H1 (cell line): ENCODE data around the gene ADGRL3. TPM values are rescaled to one million over a fixed set of nuclear protein-coding genes. Genes with fewer than 3 reads are reported as not detected.

Source experiments
- CTCF ChIA-PET: fragments of 300-600 bp; sonication (Branson Sonifier 250); formaldehyde crosslinking; loops from one replicate; lab custom pipeline; 2021; ENCODE audit not compliant: partially characterized antibody; lab: Charles Lee
- POLR2A ChIA-PET: fragments of 300-600 bp; sonication (Branson Sonifier 250); formaldehyde crosslinking; loops from one replicate; lab custom pipeline; 2021; ENCODE audit warnings: inconsistent platforms; ENCODE audit not compliant: partially characterized antibody; lab: Charles Lee
- DNase-seq, 2 experiments: peaks; one replicate each; pipeline versions ENCODE4 v3.0.0 to v3.0.0-alpha.2; 2010 to 2022; ENCODE audit warnings: low spot score in 2 of 2, low read depth in 1 of 2, mixed read lengths in 1 of 2
- FAIRE-seq: peaks from 2 replicates; lab custom pipeline; 2011; peaks lifted over from hg19 to GRCh38; lab: Jason Lieb, UNC
- H2AFZ ChIP-seq: 2 replicates; pipeline ENCODE4 v1.8.1; 2012; ENCODE audit warnings: low read length, inconsistent platforms
- H2AK5ac ChIP-seq: 2 replicates; pipeline ENCODE4 v1.6.1; 2013; ENCODE audit warnings: low read depth, low read length
- H2BK120ac ChIP-seq: replicated peaks from 2 replicates; pipeline ENCODE3; 2013; ENCODE audit warnings: low read depth, low read length, inconsistent platforms
- H2BK12ac ChIP-seq: 2 replicates; pipeline ENCODE4 v1.6.1; 2013; ENCODE audit warnings: low read depth, low read length
- H2BK15ac ChIP-seq: 2 replicates; pipeline ENCODE4 v1.6.1; 2013; ENCODE audit warnings: low read length
- H2BK20ac ChIP-seq: 2 replicates; pipeline ENCODE4 v1.6.1; 2013; ENCODE audit warnings: low read length
- H2BK5ac ChIP-seq: 2 replicates; pipeline ENCODE4 v1.6.1; 2013; ENCODE audit warnings: low read depth, low read length
- H3K14ac ChIP-seq: 2 replicates; pipeline ENCODE4 v1.6.1; 2013; ENCODE audit warnings: inconsistent platforms; ENCODE audit not compliant: insufficient read length
- H3K18ac ChIP-seq: 2 replicates; pipeline ENCODE4 v1.6.1; 2013; ENCODE audit warnings: low read length; ENCODE audit errors: extremely low read depth
- H3K23ac ChIP-seq: 2 replicates; pipeline ENCODE4 v1.6.1; 2013; ENCODE audit warnings: inconsistent platforms; ENCODE audit not compliant: insufficient read length
- H3K23me2 ChIP-seq: 2 replicates; pipeline ENCODE4 v1.6.1; 2013; ENCODE audit warnings: low read depth, low read length
- H3K27ac ChIP-seq: 2 replicates; pipeline ENCODE4 v1.6.1; 2011; ENCODE audit warnings: low read depth, low read length, inconsistent platforms
- H3K27me3 ChIP-seq, 4 experiments: replicated peaks in 1 of 4; 1 replicate in 1 of 4; 2 replicates in 3 of 4; pipeline versions ENCODE4 v1.6.1 to v1.8.1; 2011 to 2013; ENCODE audit warnings: low read length in 3 of 4, mild to moderate bottlenecking in 3 of 4, inconsistent platforms in 2 of 4, mixed read lengths in 2 of 4, moderate library complexity in 1 of 4; ENCODE audit not compliant: control insufficient read depth in 3 of 4, insufficient read depth in 3 of 4; ENCODE audit errors: extremely low read depth in 1 of 4
- H3K36me3 ChIP-seq, 4 experiments: 2 replicates each; pipeline versions ENCODE4 v1.6.1 to v1.8.1; 2011 to 2013; ENCODE audit warnings: mild to moderate bottlenecking in 4 of 4, low read length in 3 of 4, moderate library complexity in 2 of 4, control low read depth in 1 of 4, inconsistent platforms in 1 of 4; ENCODE audit not compliant: insufficient read depth in 4 of 4, control insufficient read depth in 2 of 4
- H3K4ac ChIP-seq: replicated peaks from 2 replicates; pipeline ENCODE3; 2013; ENCODE audit warnings: low read length, low read depth, mixed read lengths, inconsistent platforms; ENCODE audit not compliant: insufficient read length
- H3K4me1 ChIP-seq, 4 experiments: replicated peaks in 1 of 4; 1 replicate in 1 of 4; 2 replicates in 3 of 4; pipeline versions ENCODE4 v1.6.1 to v1.8.1; 2011 to 2013; ENCODE audit warnings: low read length in 3 of 4, inconsistent platforms in 2 of 4, mixed read lengths in 1 of 4; ENCODE audit not compliant: insufficient read depth in 4 of 4, control insufficient read depth in 3 of 4
- H3K4me2 ChIP-seq, 2 experiments: 2 replicates each; pipeline versions ENCODE4 v1.6.1 to v1.8.1; 2011 to 2013; ENCODE audit warnings: low read depth in 2 of 2, low read length in 2 of 2, control low read depth in 1 of 2, inconsistent platforms in 1 of 2, mild to moderate bottlenecking in 1 of 2; ENCODE audit not compliant: insufficient read depth in 1 of 2
- H3K4me3 ChIP-seq, 4 experiments: fragments of 200-600, 300-600 bp in 1 of 4; sonication (generic), shearing (Covaris generic), sonication (Bioruptor Twin) in 1 of 4; 2 replicates each; pipeline versions ENCODE4 v1.5.1 to v1.8.1; 2011 to 2016; ENCODE audit warnings: low read length in 4 of 4, low read depth in 3 of 4, control low read depth in 2 of 4, inconsistent platforms in 2 of 4, mild to moderate bottlenecking in 2 of 4, mixed read lengths in 1 of 4, moderate library complexity in 1 of 4; ENCODE audit not compliant: insufficient read depth in 2 of 4; ENCODE audit errors: extremely low read depth in 1 of 4
- H3K56ac ChIP-seq: replicated peaks from 2 replicates; pipeline ENCODE3; 2013; ENCODE audit warnings: low read depth, mild to moderate bottlenecking, mixed read lengths, low read length, inconsistent platforms; ENCODE audit not compliant: insufficient read length
- H3K79me1 ChIP-seq: 2 replicates; pipeline ENCODE4 v1.6.1; 2013; ENCODE audit warnings: low read depth, low read length, control low read depth
- H3K79me2 ChIP-seq, 2 experiments: 2 replicates each; pipeline versions ENCODE4 v1.6.1 to v1.8.1; 2012 to 2013; ENCODE audit warnings: low read length in 2 of 2, mild to moderate bottlenecking in 2 of 2, inconsistent platforms in 1 of 2; ENCODE audit not compliant: insufficient read depth in 2 of 2, control insufficient read depth in 1 of 2
- H3K9ac ChIP-seq, 4 experiments: replicated peaks in 1 of 4; 1 replicate in 1 of 4; 2 replicates in 3 of 4; pipeline versions ENCODE4 v1.6.1 to v1.8.1; 2011 to 2013; ENCODE audit warnings: low read depth in 3 of 4, low read length in 3 of 4, control low read depth in 2 of 4, mild to moderate bottlenecking in 2 of 4, moderate library complexity in 2 of 4, inconsistent platforms in 1 of 4; ENCODE audit errors: extremely low read depth in 1 of 4
- H3K9me3 ChIP-seq, 2 experiments: 2 replicates each; pipeline versions ENCODE4 v1.6.1 to v1.8.1; 2012 to 2013; ENCODE audit warnings: mild to moderate bottlenecking in 2 of 2, moderate library complexity in 2 of 2, control low read depth in 1 of 2, inconsistent platforms in 1 of 2, low read depth in 1 of 2, low read length in 1 of 2, mixed read lengths in 1 of 2; ENCODE audit not compliant: insufficient read depth in 2 of 2
- H4K20me1 ChIP-seq, 2 experiments: replicated peaks in 1 of 2; 2 replicates each; pipeline versions ENCODE3 to v1.8.1; 2011 to 2013; ENCODE audit warnings: inconsistent platforms in 2 of 2, low read length in 2 of 2, mild to moderate bottlenecking in 1 of 2; ENCODE audit not compliant: insufficient read depth in 2 of 2, control insufficient read depth in 1 of 2
- H4K5ac ChIP-seq: 2 replicates; pipeline ENCODE4 v1.6.1; 2013; ENCODE audit warnings: low read length, low read depth, mixed read lengths, inconsistent platforms; ENCODE audit not compliant: insufficient read length
- H4K8ac ChIP-seq: 2 replicates; pipeline ENCODE4 v1.8.0; 2013; ENCODE audit warnings: mild to moderate bottlenecking, moderate library complexity, low read length, inconsistent platforms; ENCODE audit not compliant: insufficient read depth; ENCODE audit errors: extremely low read depth
- H4K91ac ChIP-seq: replicated peaks from 2 replicates; pipeline ENCODE3; 2013; ENCODE audit warnings: low read length, mixed read lengths, inconsistent platforms; ENCODE audit not compliant: insufficient read length
- FOSL1 ChIP-seq: IDR thresholded peaks from 2 replicates; pipeline ENCODE4 v1.6.1; 2011; ENCODE audit warnings: mild to moderate bottlenecking, low read depth, low read length, moderate library complexity; ENCODE audit not compliant: insufficient read depth
- POLR2A ChIP-seq, 2 experiments: IDR thresholded peaks; 1 replicate in 1 of 2; 2 replicates in 1 of 2; pipeline ENCODE4 v1.6.1; 2011; ENCODE audit warnings: low read depth in 2 of 2, low read length in 2 of 2, mild to moderate bottlenecking in 2 of 2; ENCODE audit errors: control extremely low read depth in 1 of 2
- SP2 ChIP-seq: IDR thresholded peaks from 2 replicates; pipeline ENCODE4 v1.6.1; 2012; ENCODE audit warnings: mild to moderate bottlenecking, low read length, inconsistent platforms
- WGBS, 2 experiments: shearing (Covaris generic) in 1 of 2; methylation state at CpG; one replicate each; pipeline versions ENCODE4 v1.1.6 to v1.1.7; 2013 to 2015; ENCODE audit warnings: low lambda C conversion rate in 2 of 2, mixed read lengths in 2 of 2, inconsistent platforms in 1 of 2, low coverage in 1 of 2, missing lambda C conversion rate in 1 of 2; ENCODE audit not compliant: insufficient replicate concordance in 2 of 2, insufficient coverage in 1 of 2, insufficient read length in 1 of 2; ENCODE audit errors: extremely low coverage in 1 of 2, missing lambda C conversion rate in 1 of 2; 5-methylcytosine and 5-hydroxymethylcytosine counted together
- polyA plus RNA-seq, 7 experiments: library from polyadenylated mRNA; depleted of rRNA in 3 of 7; stranded (reverse) in 5 of 7; unstranded in 2 of 7; fragments of >200 nt in 5 of 7; fragments of 200-250 nt in 2 of 7; gene quantifications; 1 replicate in 5 of 7; 2 replicates in 1 of 7; 4 replicates in 1 of 7; pipeline versions ENCODE4 v1.2.1 to v1.2.3, GENCODE V29; 2011 to 2013; ENCODE audit warnings: missing spikeins in 2 of 7, mixed read lengths in 2 of 7
- total RNA-seq: library from RNA; stranded (reverse); fragmentation: NEBNext Ultra II Directional; extraction: Animal tissue kit (Norgen Biotek cat#: 25700); gene quantifications from 2 replicates; pipeline ENCODE4 v1.2.1, GENCODE V29; 2021
- TF ChIP-seq, protein P1 (sequence below): IDR thresholded peaks from 2 replicates; pipeline ENCODE4 v1.6.1; 2011; ENCODE audit warnings: low read depth, mild to moderate bottlenecking, low read length; ENCODE audit not compliant: insufficient read depth
- TF ChIP-seq, protein P2 (sequence below): IDR thresholded peaks from 2 replicates; pipeline ENCODE4 v1.6.1; 2011; ENCODE audit warnings: low read length, improper control_type of control experiment

Gene ADGRL3
- total and polyA plus RNA-seq, 2 of the 8 experiments (the other 6 are each of a cell fraction or from before 2014, with no cell fraction given) = 6.6 to 13.0 TPM

DNA sequence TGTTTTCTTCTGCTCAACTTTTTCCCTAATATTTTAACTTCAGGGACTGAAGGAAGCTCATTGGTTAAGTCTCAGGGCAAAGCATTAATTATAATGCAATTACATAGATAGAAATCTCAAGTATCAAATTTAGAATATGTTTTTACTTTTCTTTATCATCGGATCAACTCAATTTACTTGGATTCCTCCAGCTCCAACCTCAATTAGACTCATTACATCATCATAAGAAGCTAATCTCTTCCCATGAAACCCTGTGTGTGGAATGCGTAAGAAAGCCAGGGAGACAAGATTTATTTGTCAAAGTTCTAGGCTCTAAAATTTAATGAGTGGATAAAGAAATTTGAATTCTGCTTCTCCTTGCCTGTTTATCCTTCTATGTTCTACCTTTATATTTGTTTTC is 918.4 kb downstream of the ADGRL3 start:
- ChIA-PET CTCF (no interaction called here), POLR2A (no interaction called here)
- H2BK20ac ChIP-seq = no peak overlapping the region
- H2BK5ac ChIP-seq = no peak overlapping the region
- no peak overlapping the region for H2AFZ ChIP-seq
- no peak overlapping the region for H3K18ac ChIP-seq
- no peak overlapping the region for H3K23ac ChIP-seq
- DNase-seq (no peak), FAIRE-seq (no peak)
- H3K4me3 ChIP-seq = no peak overlapping the region
- no peak overlapping the region for H4K8ac ChIP-seq
- no peak overlapping the region for H4K5ac ChIP-seq
- H3K4me2 ChIP-seq = no peak overlapping the region
- no peak overlapping the region for H2BK15ac ChIP-seq
- no peak overlapping the region for H4K91ac ChIP-seq
- H3K56ac ChIP-seq = no peak overlapping the region
- H3K27ac ChIP-seq = no peak overlapping the region
- H3K36me3 ChIP-seq = no peaks in the 10 kb centered on the region
- no peaks in the 10 kb centered on the region for H3K4me1 ChIP-seq
- H3K4ac ChIP-seq = no peak overlapping the region
- H3K23me2 ChIP-seq = no peaks in the 10 kb centered on the region
- H2AK5ac ChIP-seq = no peak overlapping the region
- no peaks in the 10 kb centered on the region for H3K27me3 ChIP-seq
- no peaks in the 10 kb centered on the region for H3K79me2 ChIP-seq
- no peak overlapping the region for H2BK12ac ChIP-seq
- H3K9me3 ChIP-seq = no peaks in the 10 kb centered on the region
- no peaks in the 10 kb centered on the region for H3K79me1 ChIP-seq
- H2BK120ac ChIP-seq = no peak overlapping the region
- H3K9ac ChIP-seq = no peak overlapping the region
- H3K14ac ChIP-seq = no peak overlapping the region
- 98% methylated on average over 2 of the region's 2 CpGs; no CpG with 5 or more reads in 1 of the 2 experiments for WGBS, 2 experiments
- no peaks in the 10 kb centered on the region for H4K20me1 ChIP-seq
- no peak for TF ChIP-seq FOSL1
- TF ChIP-seq POLR2A (IDR thresholded peaks at IDR 0.05; ENCODE audit: control extremely low read depth in 1 of 2, low read depth in 2 of 2, low read length in 2 of 2) = no peak
- TF ChIP-seq, protein P1, sequence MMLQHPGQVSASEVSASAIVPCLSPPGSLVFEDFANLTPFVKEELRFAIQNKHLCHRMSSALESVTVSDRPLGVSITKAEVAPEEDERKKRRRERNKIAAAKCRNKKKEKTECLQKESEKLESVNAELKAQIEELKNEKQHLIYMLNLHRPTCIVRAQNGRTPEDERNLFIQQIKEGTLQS = no peak
- TF ChIP-seq, protein P2, sequence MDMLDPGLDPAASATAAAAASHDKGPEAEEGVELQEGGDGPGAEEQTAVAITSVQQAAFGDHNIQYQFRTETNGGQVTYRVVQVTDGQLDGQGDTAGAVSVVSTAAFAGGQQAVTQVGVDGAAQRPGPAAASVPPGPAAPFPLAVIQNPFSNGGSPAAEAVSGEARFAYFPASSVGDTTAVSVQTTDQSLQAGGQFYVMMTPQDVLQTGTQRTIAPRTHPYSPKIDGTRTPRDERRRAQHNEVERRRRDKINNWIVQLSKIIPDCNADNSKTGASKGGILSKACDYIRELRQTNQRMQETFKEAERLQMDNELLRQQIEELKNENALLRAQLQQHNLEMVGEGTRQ = no peak
- no peak for TF ChIP-seq SP2
